Fibroblast of skin of left quadriceps (primary cell): ENCODE results near the gene WNK1.
"Not testable (repeated sequence)": the region's sequence is repeated elsewhere in the genome, so short reads cannot be mapped to it uniquely, and the experiment has no call there.

Source experiments
- DNase-seq, 2 experiments: peaks; one replicate each; pipeline ENCODE4 v3.0.0-alpha.2; 2013; ENCODE audit warnings: low read depth in 2 of 2

Gene WNK1

GRCh38 chr12:749751-750270 is 2.6 kb upstream of the WNK1 start:
- no peak for DNase-seq

- DNase-seq: no peak
These were observed 1.8 kb upstream of the WNK1 start for GRCh38 chr12:750366-751191.

GRCh38 chr12:751192-751998 is 984 bp upstream of the WNK1 start:
- peak; percentile 92 for DNase-seq

GRCh38 chr12:752695-753610 is 574 bp downstream of the WNK1 start:
- DNase-seq: no peak

- no peak for DNase-seq
These were observed 1.5 kb downstream of the WNK1 start for GRCh38 chr12:753611-754472.

- DNase-seq: no peak
These were observed 2.1 kb downstream of the WNK1 start for GRCh38 chr12:754473-754820.

- DNase-seq: peak in 1 of 2 experiments; percentile 28
These were observed 2.6 kb downstream of the WNK1 start for GRCh38 chr12:754851-755562.

GRCh38 chr12:759628-760027 is 7.2 kb downstream of the WNK1 start:
- DNase-seq: no peak

GRCh38 chr12:761256-761655 is 8.9 kb downstream of the WNK1 start:
- no peak for DNase-seq

GRCh38 chr12:765840-766239 is 13.5 kb downstream of the WNK1 start:
- DNase-seq: no peak

GRCh38 chr12:768434-768833 is 16.1 kb downstream of the WNK1 start:
- no peak for DNase-seq

GRCh38 chr12:770479-770878 is 18.1 kb downstream of the WNK1 start:
- peak in 1 of 2 experiments; percentile 25 for DNase-seq

GRCh38 chr12:772056-772697 is 19.8 kb downstream of the WNK1 start:
- no peak for DNase-seq

- no peak for DNase-seq
These were observed 21.8 kb downstream of the WNK1 start for GRCh38 chr12:774051-774614.

GRCh38 chr12:775973-776771 is 23.8 kb downstream of the WNK1 start:
- not testable (repeated sequence) for DNase-seq

- not testable (repeated sequence) for DNase-seq
These were observed 24.5 kb downstream of the WNK1 start for GRCh38 chr12:776772-777373.

- DNase-seq: no peak
These were observed 25.2 kb downstream of the WNK1 start for GRCh38 chr12:777550-778047.

- no peak for DNase-seq
These were observed 26.2 kb downstream of the WNK1 start for GRCh38 chr12:778615-779014.
